Mucosa of gallbladder (tissue), 1 donor: ENCODE data around the gene RUNX2. TPM values are rescaled to one million over a fixed set of nuclear protein-coding genes. Genes with fewer than 3 reads are reported as not detected.

ENCODE experiments used
- DNase-seq: peaks from one replicate; pipeline ENCODE4 v3.0.0-alpha.2; 2020; ENCODE audit warnings: low spot score
- total RNA-seq: library from RNA; stranded (reverse); gene quantifications from one replicate; pipeline ENCODE4 v1.2.1, GENCODE V29; 2021
- donor health status: DM: no; HTN: no; CAD: no.

Gene RUNX2
- total RNA-seq, 1 donor from 2014 or later = 5.3 TPM

- DNase-seq = no peak
Observed at GRCh38 chr6:45411959-45412358, 83.8 kb downstream of the RUNX2 start.

GRCh38 chr6:45415315-45415714 is 87.2 kb downstream of the RUNX2 start:
- no peak for DNase-seq

- no peak for DNase-seq
Observed at GRCh38 chr6:45415788-45416518, 87.8 kb downstream of the RUNX2 start.

GRCh38 chr6:45416700-45417099 is 88.6 kb downstream of the RUNX2 start:
- no peak for DNase-seq

- DNase-seq = no peak
Observed at GRCh38 chr6:45417436-45417835, 89.3 kb downstream of the RUNX2 start.

- DNase-seq = peak; percentile 47
Observed at GRCh38 chr6:45419571-45420082, 91.5 kb downstream of the RUNX2 start.

GRCh38 chr6:45420083-45420908 is 92.2 kb downstream of the RUNX2 start:
- no peak for DNase-seq

- no peak for DNase-seq
Observed at GRCh38 chr6:45420909-45421708, 93.0 kb downstream of the RUNX2 start.

- DNase-seq = peak; percentile 44
Observed at GRCh38 chr6:45421709-45422502, 93.8 kb downstream of the RUNX2 start.

- peak; percentile 28 for DNase-seq
Observed at GRCh38 chr6:45422503-45423110, 94.5 kb downstream of the RUNX2 start.

GRCh38 chr6:45423111-45423823 is 95.1 kb downstream of the RUNX2 start:
- DNase-seq = no peak

GRCh38 chr6:45423824-45424450 is 95.8 kb downstream of the RUNX2 start:
- no peak for DNase-seq

- no peak for DNase-seq
Observed at GRCh38 chr6:45424451-45424861, 96.3 kb downstream of the RUNX2 start.

- DNase-seq = no peak
Observed at GRCh38 chr6:45426251-45426650, 98.1 kb downstream of the RUNX2 start.

- DNase-seq = no peak
Observed at GRCh38 chr6:45427726-45428125, 99.6 kb downstream of the RUNX2 start.

GRCh38 chr6:45428727-45429126 is 100.6 kb downstream of the RUNX2 start:
- no peak for DNase-seq

- DNase-seq = no peak
Observed at GRCh38 chr6:45430590-45431202, 102.6 kb downstream of the RUNX2 start.

- no peak for DNase-seq
Observed at GRCh38 chr6:45431317-45432065, 103.4 kb downstream of the RUNX2 start.
